Esophagus mucosa (tissue), 1 donor: Measurements from ENCODE around the gene FAM3C. TPM values are rescaled to one million over a fixed set of nuclear protein-coding genes. Genes with fewer than 3 reads are reported as not detected.
"Not testable (repeated sequence)": the region's sequence is repeated elsewhere in the genome, so short reads cannot be mapped to it uniquely, and the experiment has no call there.

ENCODE experiments used
- ATAC-seq: fragments of 200-7000 bp; cut with Tn5 transposase; one replicate; pipeline ENCODE4 v1.9.1; 2020
- total RNA-seq: library from RNA; stranded (reverse); gene quantifications from one replicate; pipeline ENCODE4 v1.2.4, GENCODE V29; 2023
- donor health status: DM: yes; HTN: yes; CAD: no.

Gene FAM3C
- total RNA-seq, 1 donor from 2014 or later = 36.7 TPM

GRCh38 chr7:121330053-121330833, 65.9 kb downstream of the FAM3C start:
- peak; percentile 19 for ATAC-seq

- peak; percentile 62 for ATAC-seq
Measured at GRCh38 chr7:121329191-121330052, 66.7 kb downstream of the FAM3C start.

- ATAC-seq = peak; percentile 27
Measured at GRCh38 chr7:121328508-121329190, 67.5 kb downstream of the FAM3C start, which contains the start of gene WNT16. WNT16 (plus strand) TSS chr7:121329000; CDS start chr7:121329293, 293 bp downstream.

- no peak for ATAC-seq
Measured at GRCh38 chr7:121327671-121328070, 68.4 kb downstream of the FAM3C start.

- no peak for ATAC-seq
Measured at GRCh38 chr7:121323515-121324302, 72.4 kb downstream of the FAM3C start.

- no peak for ATAC-seq
Measured at GRCh38 chr7:121322460-121322859, 73.6 kb downstream of the FAM3C start.

- ATAC-seq = not testable (repeated sequence)
Measured at GRCh38 chr7:121315170-121315569, 80.9 kb downstream of the FAM3C start.

- peak; percentile 50 for ATAC-seq
Measured at GRCh38 chr7:121313793-121314676, 82.1 kb downstream of the FAM3C start.

GRCh38 chr7:121313220-121313792, 82.8 kb downstream of the FAM3C start:
- peak; percentile 93 for ATAC-seq

- ATAC-seq = peak; percentile 97
Measured at GRCh38 chr7:121307021-121307574, 89.0 kb downstream of the FAM3C start.

- ATAC-seq = no peak
Measured at GRCh38 chr7:121306565-121306964, 89.5 kb downstream of the FAM3C start.

GRCh38 chr7:121305109-121305508, 91.0 kb downstream of the FAM3C start:
- ATAC-seq = no peak

- no peak for ATAC-seq
Measured at GRCh38 chr7:121304102-121304658, 91.9 kb downstream of the FAM3C start.

- no peak for ATAC-seq
Measured at GRCh38 chr7:121303422-121304101, 92.5 kb downstream of the FAM3C start.

- peak; percentile 55 for ATAC-seq
Measured at GRCh38 chr7:121302214-121302745, 93.8 kb downstream of the FAM3C start.

- ATAC-seq = peak; percentile 58
Measured at GRCh38 chr7:121301446-121302213, 94.5 kb downstream of the FAM3C start.

- peak; percentile 62 for ATAC-seq
Measured at GRCh38 chr7:121300685-121301420, 95.3 kb downstream of the FAM3C start.
